SK-N-SH treated with all-trans-retinoic acid at 6 μM for 48 hours (cell line): Measurements from ENCODE around the gene FBLIM1.

Experiments used
- ATAC-seq: fragments of 200-7000 bp; cut with Tn5 transposase; 3 replicates; pipeline ENCODE4 v1.9.1; 2020; ENCODE audit warnings: mild to moderate bottlenecking, moderate library complexity
- ARNTL ChIP-seq: fragments of 450-650 bp; formaldehyde crosslinking; IDR thresholded peaks from 2 replicates; pipeline ENCODE4 v1.5.0; 2020; ENCODE audit warnings: low read depth, mild to moderate bottlenecking, moderate library complexity, borderline replicate concordance
- BACH2 ChIP-seq: fragments of 250-450 bp; sonication (Bioruptor Pico); IDR thresholded peaks from 2 replicates; pipeline ENCODE4 v1.9.0; 2021; ENCODE audit warnings: mild to moderate bottlenecking, borderline replicate concordance
- CSDC2 ChIP-seq: fragments of 250-450 bp; sonication (Bioruptor Pico); IDR thresholded peaks from 2 replicates; pipeline ENCODE4 v1.5.0; 2020; ENCODE audit warnings: mild to moderate bottlenecking, moderate library complexity
- ESRRG ChIP-seq: fragments of 250-450 bp; sonication (Bioruptor Pico); IDR thresholded peaks from 2 replicates; pipeline ENCODE4 v1.6.1; 2021; ENCODE audit warnings: mild to moderate bottlenecking
- GLIS3 ChIP-seq: fragments of 250-450 bp; sonication (Bioruptor Pico); IDR thresholded peaks from 2 replicates; pipeline ENCODE4 v1.5.0; 2020; ENCODE audit warnings: mild to moderate bottlenecking, moderate library complexity
- ISL1 ChIP-seq: fragments of 250-450 bp; sonication (Bioruptor Pico); IDR thresholded peaks from 2 replicates; pipeline ENCODE4 v2.1.2; 2022; ENCODE audit warnings: mild to moderate bottlenecking, moderate library complexity
- OSR1 ChIP-seq: fragments of 250-450 bp; sonication (Bioruptor Pico); IDR thresholded peaks from 2 replicates; pipeline ENCODE4 v1.8.0; 2022; ENCODE audit warnings: moderate library complexity, mild to moderate bottlenecking, inconsistent platforms
- PPARA ChIP-seq: fragments of 250-450 bp; sonication (Bioruptor Pico); IDR thresholded peaks from 2 replicates; pipeline ENCODE4 v1.5.0; 2020; ENCODE audit warnings: mild to moderate bottlenecking, borderline replicate concordance
- RARB ChIP-seq: fragments of 250-450 bp; sonication (Bioruptor Pico); IDR thresholded peaks from 2 replicates; pipeline ENCODE4 v1.8.0; 2021; ENCODE audit warnings: mild to moderate bottlenecking, moderate library complexity
- TCF4 ChIP-seq: fragments of 250-450 bp; sonication (Bioruptor Pico); IDR thresholded peaks from 2 replicates; pipeline ENCODE4 v1.8.0; 2021; ENCODE audit warnings: mild to moderate bottlenecking, moderate library complexity, borderline replicate concordance
- TOX ChIP-seq: fragments of 250-450 bp; sonication (Bioruptor Pico); IDR thresholded peaks from 2 replicates; pipeline ENCODE4 v1.8.0; 2021; ENCODE audit warnings: mild to moderate bottlenecking, moderate library complexity, borderline replicate concordance
- ZFP3 ChIP-seq: fragments of 250-450 bp; sonication (Bioruptor Pico); IDR thresholded peaks from 2 replicates; pipeline ENCODE4 v1.5.0; 2020; ENCODE audit warnings: mild to moderate bottlenecking, moderate library complexity
- ZFP30 ChIP-seq: fragments of 450-650 bp; formaldehyde crosslinking; IDR thresholded peaks from 2 replicates; pipeline ENCODE4 v1.5.0; 2022; ENCODE audit warnings: mild to moderate bottlenecking, moderate library complexity
- ZNF565 ChIP-seq: fragments of 450-650 bp; formaldehyde crosslinking; conservative IDR thresholded peaks from 2 replicates; pipeline ENCODE4 v1.5.0; 2020; ENCODE audit warnings: low read depth, mild to moderate bottlenecking, moderate library complexity
- ZNF8 ChIP-seq: fragments of 450-650 bp; formaldehyde crosslinking; IDR thresholded peaks from 2 replicates; pipeline ENCODE4 v1.5.0; 2020; ENCODE audit warnings: mild to moderate bottlenecking, moderate library complexity
- TF ChIP-seq, protein P1 (sequence below): fragments of 250-450 bp; sonication (Bioruptor Pico); IDR thresholded peaks from 2 replicates; pipeline ENCODE4 v1.8.0; 2020; ENCODE audit warnings: mild to moderate bottlenecking, moderate library complexity, borderline replicate concordance
- TF ChIP-seq, protein P2 (sequence below): fragments of 250-450 bp; sonication (Bioruptor Pico); IDR thresholded peaks from 2 replicates; pipeline ENCODE4 v1.5.0; 2020; ENCODE audit warnings: mild to moderate bottlenecking, moderate library complexity
- TF ChIP-seq, protein P3 (sequence below): fragments of 250-450 bp; sonication (Bioruptor Pico); IDR thresholded peaks from 2 replicates; pipeline ENCODE4 v1.5.1; 2020; ENCODE audit warnings: low read depth, mild to moderate bottlenecking, moderate library complexity
- TF ChIP-seq, protein P4 (sequence below): fragments of 250-450 bp; sonication (Bioruptor Pico); IDR thresholded peaks from 2 replicates; pipeline ENCODE4 v1.5.1; 2021; ENCODE audit warnings: mild to moderate bottlenecking, moderate library complexity
- TF ChIP-seq, protein P5 (sequence below): fragments of 250-450 bp; sonication (Bioruptor Pico); IDR thresholded peaks from 2 replicates; pipeline ENCODE4 v1.8.0; 2021; ENCODE audit warnings: low read depth, mild to moderate bottlenecking, moderate library complexity, borderline replicate concordance

The FBLIM1 gene

DNA sequence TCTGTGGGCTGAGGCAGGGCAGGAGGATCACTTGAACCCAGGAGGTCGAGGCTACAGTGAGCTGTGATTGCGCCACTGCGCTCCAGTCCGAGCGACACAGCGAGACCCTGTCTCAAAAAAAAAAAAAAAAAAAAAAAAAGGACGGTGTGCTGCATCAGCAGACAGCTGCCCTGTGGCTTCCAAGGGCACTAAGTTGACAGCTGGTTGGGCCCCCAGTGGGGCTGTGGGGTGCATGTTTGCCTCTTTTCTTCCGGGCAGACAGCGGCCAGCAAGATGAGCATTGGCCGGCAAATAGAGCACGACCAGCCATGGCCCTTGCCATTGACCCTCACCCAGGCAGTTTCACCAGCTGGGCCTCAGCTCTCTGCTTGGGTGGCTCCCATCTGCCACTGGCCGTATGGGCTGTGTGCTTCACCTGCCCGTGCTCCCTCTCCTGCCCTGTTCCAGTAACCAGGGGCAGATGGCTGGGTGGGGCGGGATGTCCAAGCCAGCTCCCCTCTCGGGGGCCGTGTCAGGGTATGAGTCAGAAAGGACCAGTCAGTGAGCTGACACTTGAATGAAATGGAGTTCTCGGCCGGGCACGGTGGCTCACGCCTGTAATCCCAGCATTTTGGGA is 34.9 kb upstream of the FBLIM1 start:
- no peak for ATAC-seq

DNA sequence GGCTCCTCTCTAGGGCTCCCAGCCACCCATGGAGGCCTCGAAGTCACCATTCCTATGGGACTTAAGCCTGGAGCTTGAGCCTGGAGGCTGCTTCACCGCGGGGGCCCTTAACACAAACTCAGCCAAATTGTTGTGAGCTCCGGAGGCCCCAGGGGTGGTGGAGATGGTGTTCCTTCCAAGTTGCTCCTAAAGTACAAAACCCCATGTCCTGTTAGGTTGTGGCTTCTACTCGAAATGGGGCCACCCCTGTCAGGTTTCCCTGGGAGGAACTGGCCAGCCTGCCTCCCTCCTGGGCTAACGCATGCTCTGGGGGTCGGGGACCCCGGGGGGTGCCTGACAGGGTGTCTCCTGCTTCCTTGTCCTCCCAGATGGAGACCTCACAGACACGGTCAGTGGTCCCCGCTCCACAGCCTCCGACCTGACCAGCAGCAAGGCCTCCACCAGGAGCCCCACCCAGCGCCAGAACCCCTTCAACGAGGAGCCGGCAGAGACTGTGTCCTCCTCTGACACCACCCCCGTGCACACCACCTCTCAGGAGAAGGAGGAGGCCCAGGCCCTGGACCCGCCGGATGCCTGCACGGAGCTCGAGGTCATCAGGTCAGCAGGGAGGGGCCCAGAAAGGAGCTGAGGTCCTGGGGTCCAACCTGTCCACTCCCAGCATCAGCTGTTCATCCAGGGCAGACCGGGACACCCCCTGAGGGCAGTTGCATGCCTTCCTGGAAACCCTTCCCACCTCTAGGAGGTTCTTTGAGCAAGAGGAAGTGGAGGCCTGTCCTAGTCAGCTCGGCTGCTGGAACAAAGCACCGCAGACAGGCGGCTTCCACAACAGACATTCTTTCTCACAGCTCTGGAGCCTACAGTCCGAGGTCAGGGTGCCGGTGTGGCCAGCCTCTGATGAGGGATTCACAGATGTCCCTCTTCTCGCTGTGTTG is 33.4 kb upstream of the FBLIM1 start:
- TF ChIP-seq TOX = no peak
- TF ChIP-seq ZNF8 (CRISPR knock-in tag) = no peak
- no peak for TF ChIP-seq TCF4 (CRISPR knock-in tag)
- no peak for TF ChIP-seq ESRRG (CRISPR knock-in tag)
- TF ChIP-seq, protein P1, sequence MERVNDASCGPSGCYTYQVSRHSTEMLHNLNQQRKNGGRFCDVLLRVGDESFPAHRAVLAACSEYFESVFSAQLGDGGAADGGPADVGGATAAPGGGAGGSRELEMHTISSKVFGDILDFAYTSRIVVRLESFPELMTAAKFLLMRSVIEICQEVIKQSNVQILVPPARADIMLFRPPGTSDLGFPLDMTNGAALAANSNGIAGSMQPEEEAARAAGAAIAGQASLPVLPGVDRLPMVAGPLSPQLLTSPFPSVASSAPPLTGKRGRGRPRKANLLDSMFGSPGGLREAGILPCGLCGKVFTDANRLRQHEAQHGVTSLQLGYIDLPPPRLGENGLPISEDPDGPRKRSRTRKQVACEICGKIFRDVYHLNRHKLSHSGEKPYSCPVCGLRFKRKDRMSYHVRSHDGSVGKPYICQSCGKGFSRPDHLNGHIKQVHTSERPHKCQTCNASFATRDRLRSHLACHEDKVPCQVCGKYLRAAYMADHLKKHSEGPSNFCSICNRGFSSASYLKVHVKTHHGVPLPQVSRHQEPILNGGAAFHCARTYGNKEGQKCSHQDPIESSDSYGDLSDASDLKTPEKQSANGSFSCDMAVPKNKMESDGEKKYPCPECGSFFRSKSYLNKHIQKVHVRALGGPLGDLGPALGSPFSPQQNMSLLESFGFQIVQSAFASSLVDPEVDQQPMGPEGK (CRISPR knock-in tag) = no peak
- TF ChIP-seq, protein P2, sequence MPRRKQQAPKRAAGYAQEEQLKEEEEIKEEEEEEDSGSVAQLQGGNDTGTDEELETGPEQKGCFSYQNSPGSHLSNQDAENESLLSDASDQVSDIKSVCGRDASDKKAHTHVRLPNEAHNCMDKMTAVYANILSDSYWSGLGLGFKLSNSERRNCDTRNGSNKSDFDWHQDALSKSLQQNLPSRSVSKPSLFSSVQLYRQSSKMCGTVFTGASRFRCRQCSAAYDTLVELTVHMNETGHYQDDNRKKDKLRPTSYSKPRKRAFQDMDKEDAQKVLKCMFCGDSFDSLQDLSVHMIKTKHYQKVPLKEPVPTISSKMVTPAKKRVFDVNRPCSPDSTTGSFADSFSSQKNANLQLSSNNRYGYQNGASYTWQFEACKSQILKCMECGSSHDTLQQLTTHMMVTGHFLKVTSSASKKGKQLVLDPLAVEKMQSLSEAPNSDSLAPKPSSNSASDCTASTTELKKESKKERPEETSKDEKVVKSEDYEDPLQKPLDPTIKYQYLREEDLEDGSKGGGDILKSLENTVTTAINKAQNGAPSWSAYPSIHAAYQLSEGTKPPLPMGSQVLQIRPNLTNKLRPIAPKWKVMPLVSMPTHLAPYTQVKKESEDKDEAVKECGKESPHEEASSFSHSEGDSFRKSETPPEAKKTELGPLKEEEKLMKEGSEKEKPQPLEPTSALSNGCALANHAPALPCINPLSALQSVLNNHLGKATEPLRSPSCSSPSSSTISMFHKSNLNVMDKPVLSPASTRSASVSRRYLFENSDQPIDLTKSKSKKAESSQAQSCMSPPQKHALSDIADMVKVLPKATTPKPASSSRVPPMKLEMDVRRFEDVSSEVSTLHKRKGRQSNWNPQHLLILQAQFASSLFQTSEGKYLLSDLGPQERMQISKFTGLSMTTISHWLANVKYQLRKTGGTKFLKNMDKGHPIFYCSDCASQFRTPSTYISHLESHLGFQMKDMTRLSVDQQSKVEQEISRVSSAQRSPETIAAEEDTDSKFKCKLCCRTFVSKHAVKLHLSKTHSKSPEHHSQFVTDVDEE = no peak
- no peak for TF ChIP-seq RARB (CRISPR knock-in tag)
- TF ChIP-seq, protein P3, sequence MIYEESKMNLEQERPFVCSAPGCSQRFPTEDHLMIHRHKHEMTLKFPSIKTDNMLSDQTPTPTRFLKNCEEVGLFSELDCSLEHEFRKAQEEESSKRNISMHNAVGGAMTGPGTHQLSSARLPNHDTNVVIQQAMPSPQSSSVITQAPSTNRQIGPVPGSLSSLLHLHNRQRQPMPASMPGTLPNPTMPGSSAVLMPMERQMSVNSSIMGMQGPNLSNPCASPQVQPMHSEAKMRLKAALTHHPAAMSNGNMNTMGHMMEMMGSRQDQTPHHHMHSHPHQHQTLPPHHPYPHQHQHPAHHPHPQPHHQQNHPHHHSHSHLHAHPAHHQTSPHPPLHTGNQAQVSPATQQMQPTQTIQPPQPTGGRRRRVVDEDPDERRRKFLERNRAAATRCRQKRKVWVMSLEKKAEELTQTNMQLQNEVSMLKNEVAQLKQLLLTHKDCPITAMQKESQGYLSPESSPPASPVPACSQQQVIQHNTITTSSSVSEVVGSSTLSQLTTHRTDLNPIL = no peak
- TF ChIP-seq CSDC2 (CRISPR knock-in tag) = no peak
- TF ChIP-seq OSR1 (CRISPR knock-in tag) = no peak
- no peak for TF ChIP-seq GLIS3 (CRISPR knock-in tag)
- TF ChIP-seq, protein P4, sequence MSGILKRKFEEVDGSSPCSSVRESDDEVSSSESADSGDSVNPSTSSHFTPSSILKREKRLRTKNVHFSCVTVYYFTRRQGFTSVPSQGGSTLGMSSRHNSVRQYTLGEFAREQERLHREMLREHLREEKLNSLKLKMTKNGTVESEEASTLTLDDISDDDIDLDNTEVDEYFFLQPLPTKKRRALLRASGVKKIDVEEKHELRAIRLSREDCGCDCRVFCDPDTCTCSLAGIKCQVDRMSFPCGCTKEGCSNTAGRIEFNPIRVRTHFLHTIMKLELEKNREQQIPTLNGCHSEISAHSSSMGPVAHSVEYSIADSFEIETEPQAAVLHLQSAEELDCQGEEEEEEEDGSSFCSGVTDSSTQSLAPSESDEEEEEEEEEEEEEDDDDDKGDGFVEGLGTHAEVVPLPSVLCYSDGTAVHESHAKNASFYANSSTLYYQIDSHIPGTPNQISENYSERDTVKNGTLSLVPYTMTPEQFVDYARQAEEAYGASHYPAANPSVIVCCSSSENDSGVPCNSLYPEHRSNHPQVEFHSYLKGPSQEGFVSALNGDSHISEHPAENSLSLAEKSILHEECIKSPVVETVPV (CRISPR knock-in tag) = no peak
- no peak for TF ChIP-seq ZNF565 (CRISPR knock-in tag)
- no peak for TF ChIP-seq ZFP30
- TF ChIP-seq, protein P5, sequence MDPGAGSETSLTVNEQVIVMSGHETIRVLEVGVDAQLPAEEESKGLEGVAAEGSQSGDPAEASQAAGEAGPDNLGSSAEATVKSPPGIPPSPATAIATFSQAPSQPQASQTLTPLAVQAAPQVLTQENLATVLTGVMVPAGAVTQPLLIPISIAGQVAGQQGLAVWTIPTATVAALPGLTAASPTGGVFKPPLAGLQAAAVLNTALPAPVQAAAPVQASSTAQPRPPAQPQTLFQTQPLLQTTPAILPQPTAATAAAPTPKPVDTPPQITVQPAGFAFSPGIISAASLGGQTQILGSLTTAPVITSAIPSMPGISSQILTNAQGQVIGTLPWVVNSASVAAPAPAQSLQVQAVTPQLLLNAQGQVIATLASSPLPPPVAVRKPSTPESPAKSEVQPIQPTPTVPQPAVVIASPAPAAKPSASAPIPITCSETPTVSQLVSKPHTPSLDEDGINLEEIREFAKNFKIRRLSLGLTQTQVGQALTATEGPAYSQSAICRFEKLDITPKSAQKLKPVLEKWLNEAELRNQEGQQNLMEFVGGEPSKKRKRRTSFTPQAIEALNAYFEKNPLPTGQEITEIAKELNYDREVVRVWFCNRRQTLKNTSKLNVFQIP (CRISPR knock-in tag) = no peak
- TF ChIP-seq BACH2 (CRISPR knock-in tag) = no peak
- TF ChIP-seq ZFP3 (CRISPR knock-in tag) = no peak
- TF ChIP-seq PPARA (CRISPR knock-in tag) = no peak
- TF ChIP-seq ISL1 (CRISPR knock-in tag) = no peak
- no peak for TF ChIP-seq ARNTL
- no peak for ATAC-seq

More for the DNA sequence above, 34.9 kb upstream of the FBLIM1 start:
- TF ChIP-seq ZNF8 (CRISPR knock-in tag) (no peak), BACH2 (CRISPR knock-in tag) (no peak), TCF4 (CRISPR knock-in tag) (no peak), RARB (CRISPR knock-in tag) (no peak), OSR1 (CRISPR knock-in tag) (no peak)
- TF ChIP-seq, protein P4 (CRISPR knock-in tag) = no peak
- TF ChIP-seq, protein P5 (CRISPR knock-in tag) = no peak
